C1 segment of cervical spinal cord (tissue), 14 donors: ENCODE measurements around the gene SH3BGRL.
"Not testable (repeated sequence)": the region's sequence is repeated elsewhere in the genome, so short reads cannot be mapped to it uniquely, and the experiment has no call there.

Source experiments
- DNase-seq, 14 donors: peaks; one replicate each; lab custom pipeline; 2025; lab: John Stamatoyannopoulos, UW

Gene SH3BGRL

DNA sequence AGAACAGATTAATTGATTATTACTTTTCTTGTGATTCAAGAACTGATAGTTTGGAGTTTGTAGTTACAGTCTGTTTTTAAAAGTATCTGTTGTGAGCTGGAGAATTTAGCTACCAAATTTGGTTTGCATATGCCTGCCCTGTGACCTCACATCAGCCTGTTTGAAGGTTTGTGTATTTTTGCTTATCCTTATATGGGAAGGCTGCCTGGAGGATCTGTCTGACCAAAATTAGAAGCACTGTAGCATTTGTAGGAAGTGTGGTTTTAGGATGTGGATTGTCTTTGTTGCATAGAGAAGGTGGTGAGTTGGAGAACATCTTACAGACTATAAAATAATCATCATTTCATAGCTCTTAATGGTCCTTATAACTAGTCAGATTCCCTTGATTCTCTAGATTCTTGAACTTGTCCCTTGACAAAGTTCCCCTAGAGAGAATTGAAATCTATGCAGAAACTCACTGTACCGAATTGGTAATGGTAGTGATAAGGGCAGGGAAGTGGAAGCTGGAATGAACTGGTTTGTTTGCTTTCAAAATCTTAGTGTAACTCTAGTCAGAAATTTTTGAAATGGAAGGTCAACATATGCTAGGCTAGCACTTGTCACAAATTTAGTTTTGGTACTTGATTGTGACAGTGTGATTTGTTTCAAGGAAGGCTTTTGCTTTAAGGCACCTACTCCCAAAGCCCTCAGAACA is 57.3 kb downstream of the SH3BGRL start:
- no peak for DNase-seq

DNA sequence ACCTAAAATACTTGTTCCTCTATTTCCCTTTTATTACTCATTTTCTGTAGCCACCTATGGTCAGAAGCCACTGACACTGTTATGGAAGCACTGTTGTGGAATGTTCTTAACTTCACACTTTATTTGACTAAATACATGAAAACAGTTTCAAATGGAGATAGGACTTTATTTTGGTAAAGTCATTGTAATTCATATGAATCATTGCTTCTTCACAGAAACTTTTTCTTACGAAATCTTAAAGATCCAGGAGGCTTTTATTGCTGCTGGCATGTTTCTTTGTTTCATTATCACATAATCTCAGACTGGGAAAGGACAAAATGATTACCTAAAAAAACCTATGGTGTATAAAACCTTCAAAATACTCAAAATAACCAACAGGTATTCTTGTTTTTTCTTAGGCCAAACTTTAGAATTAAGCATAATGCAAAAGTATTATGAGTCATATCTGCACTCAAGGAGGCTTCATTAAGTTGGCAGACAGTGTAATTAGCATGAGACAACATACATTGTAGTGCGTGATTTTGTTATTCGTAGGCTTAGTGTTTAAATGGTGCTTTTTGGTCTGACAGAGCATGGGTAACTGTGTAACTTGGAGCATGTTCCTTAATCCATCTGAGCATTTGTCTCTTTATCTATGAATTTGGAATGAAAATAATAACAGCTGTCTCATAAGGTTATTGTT is 58.0 kb downstream of the SH3BGRL start:
- no peak for DNase-seq

DNA sequence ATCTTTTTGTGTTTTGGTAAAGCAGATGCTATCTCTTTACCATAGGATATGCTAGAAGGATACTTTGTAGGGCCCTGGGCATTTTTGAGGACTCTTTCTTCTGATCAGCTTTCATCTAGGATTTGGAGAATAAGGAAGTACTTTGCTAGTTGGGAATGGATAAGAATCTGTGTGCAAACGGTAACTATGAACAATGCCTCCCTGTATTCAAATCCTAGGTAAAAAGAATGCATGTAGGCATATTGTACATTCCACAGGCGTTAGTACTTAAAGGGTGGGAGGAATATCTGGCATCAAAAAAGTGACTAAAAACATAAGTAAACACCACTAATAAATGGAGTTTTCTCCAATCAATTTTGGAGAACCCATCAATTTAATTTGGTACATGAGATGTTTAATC is 59.7 kb downstream of the SH3BGRL start:
- DNase-seq: no peak

DNA sequence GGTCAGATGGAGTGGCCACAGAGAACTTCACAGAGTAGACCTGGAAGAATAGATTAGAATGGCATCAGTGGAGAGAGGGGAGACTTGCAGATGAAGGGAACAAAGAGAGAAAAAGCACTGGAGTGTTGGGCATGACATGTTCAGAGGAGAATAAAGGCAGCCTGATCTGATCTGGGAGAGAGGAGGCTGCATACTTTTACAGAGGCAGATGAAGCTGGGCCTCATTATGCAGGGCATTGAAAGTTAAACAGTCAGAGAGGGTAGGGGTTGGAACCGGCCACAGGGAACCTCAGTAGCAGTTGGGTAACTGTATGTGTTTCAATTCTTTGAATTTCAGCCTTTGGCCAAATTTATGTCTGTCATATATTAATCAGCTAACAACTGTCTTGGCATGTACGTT is 61.2 kb downstream of the SH3BGRL start:
- DNase-seq: no peak

DNA sequence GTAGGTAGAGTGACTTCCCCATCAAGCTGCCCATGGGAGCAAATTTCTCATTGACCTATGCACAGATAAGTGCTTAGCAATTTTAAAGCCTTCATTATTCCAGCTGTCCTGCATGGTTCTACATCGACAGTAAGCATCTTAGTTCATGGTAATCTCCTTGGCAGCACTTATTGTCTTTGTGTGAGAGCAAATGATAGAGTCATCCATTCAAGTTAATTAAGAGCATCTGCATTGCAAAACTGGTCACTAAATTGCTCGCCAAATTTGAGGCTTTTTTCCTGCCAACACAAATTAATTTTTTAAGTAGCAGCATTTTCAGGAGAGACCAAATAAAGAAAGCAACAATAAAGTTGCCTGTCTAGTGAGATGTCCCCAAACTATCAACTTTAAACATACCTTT is 76.7 kb downstream of the SH3BGRL start:
- no peak for DNase-seq

DNA sequence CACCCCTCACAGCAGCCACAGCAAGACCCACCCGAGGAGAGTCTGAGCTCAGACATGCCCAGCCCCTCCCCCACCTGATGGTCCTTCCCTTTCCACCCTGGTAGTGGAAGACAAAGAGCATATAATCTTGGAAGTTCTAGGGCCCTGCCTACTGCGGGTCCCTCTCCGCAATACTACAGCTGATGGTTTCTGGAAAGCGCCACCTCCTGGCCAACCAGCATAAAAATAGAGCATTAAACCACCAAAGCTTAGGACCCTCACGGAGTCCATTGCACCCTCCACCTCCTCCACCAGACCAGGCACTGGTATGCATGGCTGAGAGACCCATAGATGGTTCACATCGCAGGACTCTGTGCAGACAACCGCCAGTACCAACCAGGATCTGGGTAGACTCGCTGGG is 78.2 kb downstream of the SH3BGRL start:
- DNase-seq: no peak

DNA sequence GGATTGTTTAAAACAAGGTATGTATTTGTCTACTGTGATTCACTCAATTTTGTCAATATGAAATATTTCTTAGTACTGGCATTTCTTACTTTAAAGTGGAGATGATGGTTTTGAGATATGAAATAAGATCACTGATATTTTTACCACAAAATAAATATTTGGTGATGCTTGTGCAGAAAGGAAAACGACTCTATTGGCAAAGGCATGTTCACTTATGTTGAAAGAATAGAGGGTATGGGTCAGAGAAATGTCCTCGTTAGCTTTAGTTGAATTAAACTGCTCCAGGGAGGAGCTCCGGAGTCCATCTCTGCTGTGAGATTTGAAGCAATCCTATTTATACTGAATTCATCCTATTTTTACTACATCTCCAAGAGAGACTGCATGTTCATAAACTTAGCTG is 84.2 kb downstream of the SH3BGRL start:
- DNase-seq: no peak

DNA sequence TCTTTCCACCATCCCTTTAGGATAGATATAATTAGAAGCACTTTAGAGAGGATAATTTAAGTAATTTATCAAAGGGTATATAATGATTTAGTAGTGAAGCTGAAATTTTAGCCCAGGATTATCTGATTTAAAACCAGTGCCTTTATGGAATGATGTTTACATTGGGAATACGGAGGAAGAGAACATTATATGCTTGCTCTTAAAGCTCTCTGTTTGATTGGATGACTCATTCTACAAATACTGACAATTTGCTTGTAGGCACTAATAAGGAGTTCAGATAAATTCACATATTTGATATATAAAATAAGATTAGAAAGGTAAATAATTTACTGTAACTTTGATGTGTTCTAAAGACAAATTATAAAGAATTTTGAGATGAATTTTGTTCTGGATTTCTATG is 84.7 kb downstream of the SH3BGRL start:
- DNase-seq: no peak

DNA sequence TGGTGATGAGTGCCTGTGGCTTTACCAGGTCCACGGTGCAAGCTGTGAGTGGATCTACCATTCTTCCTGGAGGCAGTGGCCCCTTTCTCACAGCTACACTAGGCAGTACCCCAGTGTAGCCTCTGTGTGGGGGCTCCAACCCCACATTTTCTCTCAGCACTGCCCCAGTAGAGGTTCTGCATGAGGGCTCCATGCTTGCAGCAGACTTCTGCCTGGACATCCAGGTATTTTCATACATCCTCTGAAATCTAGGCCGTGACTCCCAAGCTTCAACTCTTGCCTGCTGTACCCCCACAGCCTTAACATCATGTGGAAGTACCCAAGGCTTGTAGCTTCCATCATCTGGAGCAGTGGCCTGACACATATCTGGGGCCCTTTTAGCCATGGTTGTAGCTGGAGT is 90.1 kb downstream of the SH3BGRL start:
- no peak for DNase-seq

DNA sequence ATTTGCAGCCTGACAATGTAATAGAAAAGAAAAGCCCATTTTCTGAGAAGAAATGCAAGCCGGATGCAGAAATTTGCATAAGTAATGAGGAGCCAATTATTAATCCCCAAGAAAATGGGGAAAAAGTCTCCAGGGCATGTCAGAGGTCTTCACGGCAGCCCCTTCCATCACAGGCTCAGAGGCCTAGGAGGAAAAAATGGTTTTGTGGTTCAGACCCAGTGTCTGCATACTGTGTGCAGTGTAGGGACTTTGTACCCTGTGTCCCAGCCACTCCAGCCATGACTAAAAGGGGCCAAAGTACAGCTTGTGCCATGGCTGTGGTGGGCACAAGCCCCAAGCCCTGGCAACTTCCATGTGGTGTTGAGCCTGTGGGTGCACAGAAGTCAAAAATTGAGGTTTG is 92.2 kb downstream of the SH3BGRL start:
- DNase-seq: no peak

DNA sequence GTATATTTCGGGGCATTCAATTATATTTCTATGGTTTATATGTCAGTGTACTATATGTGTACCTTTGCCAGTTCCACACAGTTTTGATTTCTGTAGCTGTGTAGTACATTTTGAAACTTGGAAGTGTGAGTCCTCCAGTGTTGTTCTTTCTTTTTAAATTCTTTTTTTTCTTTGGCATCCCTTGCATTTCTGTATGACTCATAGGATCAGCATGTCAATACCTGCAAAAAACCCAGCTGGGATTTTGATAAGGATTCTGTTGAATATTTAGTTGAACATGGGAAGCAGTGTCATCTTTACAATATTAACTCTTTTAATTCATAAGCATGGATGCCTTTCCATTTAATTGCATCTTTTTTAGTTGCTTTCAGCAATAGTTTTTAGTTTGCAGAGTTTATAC is 100.0 kb downstream of the SH3BGRL start:
- DNase-seq: no peak

DNA sequence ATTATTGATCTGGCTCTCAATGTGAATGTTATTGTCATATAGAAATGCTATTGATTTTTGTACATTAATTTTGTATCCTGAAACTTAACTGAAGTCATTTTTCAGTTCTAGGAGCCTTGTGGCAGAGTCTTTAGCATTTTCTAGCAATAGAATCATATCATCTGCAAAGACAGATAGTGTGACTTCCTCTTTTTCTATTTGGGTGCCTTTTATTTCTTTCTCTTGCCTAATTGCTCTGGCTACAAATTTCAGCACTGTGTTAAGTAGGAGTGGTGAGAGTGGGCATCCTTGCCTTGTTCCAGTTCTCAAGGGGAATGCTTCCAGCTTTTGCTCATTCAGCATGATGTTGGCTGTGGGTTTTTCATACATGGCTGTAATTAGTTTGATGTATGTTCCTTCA is 102.7 kb downstream of the SH3BGRL start:
- DNase-seq: no peak

DNA sequence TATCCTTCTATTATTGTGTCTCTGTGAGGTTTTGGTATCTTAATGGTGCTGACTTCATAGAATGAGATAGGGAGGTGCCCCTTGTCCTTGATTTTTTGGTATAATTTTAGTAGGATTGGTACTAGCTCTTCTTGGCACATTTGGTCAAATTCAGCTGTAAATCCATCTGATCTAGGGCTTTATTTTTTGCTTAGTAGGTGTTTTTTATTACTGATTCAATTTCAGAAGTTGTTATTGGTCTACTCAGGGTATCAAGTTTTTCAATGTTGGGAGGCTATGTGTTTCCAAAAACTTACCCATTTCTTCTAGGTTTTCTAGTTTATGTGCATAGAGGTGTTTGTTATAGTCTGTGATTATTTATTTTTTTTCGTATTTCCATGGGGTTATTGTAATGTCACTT is 103.3 kb downstream of the SH3BGRL start:
- DNase-seq: no peak

DNA sequence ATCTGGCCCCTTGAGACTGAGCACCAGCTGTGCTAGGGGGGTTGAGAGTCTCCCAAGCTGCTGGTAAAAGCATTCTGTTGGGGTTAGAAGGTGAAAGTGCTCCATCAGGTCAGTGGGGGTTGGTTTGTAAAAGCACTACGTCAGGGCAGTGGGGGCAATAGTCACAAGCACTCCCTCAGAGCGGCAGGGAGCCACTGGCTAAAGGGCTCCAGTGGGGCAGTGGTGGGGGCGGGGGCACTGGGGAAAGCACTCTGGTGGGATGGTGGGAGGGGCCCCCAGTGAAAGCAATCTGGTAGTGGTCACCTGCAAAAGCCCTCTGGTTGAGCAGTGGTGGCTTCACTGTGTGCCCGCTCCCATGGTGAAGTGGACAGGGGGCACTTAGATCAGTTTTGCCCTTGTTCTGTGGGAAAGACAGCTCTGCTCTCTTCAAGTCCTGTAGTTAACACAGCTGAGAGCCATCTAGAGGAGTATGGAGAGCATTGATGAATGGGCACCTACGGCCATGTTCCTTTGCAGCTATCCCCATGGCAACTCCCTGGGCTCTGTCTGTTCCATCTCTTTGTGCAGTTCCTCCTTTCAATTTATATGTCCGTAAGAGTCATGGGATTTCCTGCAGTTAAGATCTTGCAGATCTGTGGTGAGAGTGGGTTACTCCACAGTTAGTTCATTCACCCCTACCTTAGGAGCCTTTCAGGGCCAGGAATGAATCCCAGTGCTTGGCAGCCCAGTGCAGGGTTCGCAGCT is 106.4 kb downstream of the SH3BGRL start:
- no peak for DNase-seq

DNA sequence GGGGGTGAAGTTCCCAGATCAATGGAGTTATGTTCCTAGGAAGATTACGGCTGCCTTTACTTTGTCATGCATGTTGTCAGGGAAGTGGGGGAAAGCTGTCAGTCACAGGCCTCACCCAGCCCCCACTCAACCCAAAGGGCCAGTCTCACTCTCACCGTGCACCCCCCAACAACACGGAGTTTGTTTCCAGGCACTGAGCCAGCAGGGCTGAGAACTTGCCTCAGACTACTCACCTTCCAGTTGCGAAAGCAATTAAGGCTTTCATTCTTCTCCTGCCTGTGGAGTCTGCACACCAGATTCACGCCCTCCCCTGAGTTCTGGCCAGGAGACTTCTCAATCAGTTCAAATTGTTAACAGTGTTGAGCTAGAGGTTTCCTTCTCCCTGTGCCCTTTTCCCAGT is 114.3 kb downstream of the SH3BGRL start:
- DNase-seq: no peak

DNA sequence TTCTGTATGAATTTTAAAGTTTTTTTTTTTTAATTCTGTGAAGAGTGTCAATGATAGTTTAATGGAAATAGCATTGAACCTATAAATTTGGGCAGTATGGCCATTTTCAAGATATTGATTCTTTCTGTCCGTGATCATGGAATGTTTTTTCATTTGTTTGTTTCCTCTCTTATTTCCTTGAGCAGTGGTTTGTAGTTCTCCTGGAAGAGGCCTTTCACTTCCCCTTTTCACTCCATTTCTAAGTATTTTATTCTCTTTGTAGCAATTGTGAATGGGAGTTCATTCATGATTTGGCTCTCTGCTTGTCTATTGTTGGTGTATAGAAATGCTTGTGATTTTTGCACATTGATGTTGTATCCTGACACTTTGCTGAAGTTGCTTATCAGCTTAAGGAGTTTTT is 129.8 kb downstream of the SH3BGRL start:
- not testable (repeated sequence) for DNase-seq

DNA sequence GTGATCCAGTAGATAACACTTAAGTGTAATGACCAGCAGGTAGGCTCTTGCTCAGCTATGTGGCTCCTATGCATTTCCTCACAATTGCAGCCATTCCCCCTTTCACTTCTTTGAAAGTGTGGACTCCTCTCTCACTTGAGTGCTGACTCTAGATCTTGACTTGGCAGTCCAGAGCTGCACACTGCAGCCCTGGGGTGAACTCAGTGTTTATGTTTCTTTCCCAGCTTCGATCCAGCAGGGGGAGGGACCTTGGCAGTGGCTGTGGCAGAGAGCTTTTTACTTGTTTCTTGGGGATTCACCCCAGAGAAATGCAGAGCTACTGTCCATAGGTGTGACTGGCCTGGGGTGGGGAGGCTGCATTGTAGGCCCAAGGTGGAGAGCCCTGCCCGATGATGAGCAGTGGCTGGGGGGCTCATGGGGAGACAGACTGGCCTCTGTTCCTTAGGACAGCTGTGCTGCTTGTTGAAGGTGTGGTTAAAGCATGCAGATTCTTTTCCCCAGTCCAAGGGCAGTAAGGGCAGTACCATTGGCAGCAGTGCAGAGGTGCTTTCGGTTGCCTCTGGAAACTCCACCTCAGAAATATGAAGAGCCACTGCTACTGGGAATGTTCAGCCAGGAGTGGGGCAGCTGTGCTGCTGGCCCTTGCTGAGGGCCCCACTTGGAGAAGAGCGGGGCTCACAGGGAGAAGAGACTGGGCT is 134.7 kb downstream of the SH3BGRL start:
- DNase-seq: no peak

DNA sequence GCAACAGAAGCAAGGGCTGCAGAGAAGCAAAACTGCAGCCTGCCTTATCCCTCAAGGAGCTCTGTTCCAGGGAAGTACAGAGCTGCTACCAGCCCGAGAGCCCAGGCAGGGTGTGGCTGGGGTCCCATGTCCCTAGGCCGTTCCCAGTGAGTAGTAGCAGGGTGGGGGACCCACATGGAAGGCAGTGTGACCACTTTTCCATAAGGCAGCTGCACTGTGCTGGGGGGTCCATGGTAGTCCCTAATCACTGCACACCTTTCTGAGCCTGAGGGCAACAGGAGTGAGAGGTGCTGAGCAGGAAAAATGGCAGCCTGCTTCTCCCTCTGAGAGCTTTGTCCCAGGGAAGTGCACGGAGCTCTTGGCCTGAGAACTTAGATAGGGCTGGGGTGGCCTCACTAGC is 135.9 kb downstream of the SH3BGRL start:
- no peak for DNase-seq

DNA sequence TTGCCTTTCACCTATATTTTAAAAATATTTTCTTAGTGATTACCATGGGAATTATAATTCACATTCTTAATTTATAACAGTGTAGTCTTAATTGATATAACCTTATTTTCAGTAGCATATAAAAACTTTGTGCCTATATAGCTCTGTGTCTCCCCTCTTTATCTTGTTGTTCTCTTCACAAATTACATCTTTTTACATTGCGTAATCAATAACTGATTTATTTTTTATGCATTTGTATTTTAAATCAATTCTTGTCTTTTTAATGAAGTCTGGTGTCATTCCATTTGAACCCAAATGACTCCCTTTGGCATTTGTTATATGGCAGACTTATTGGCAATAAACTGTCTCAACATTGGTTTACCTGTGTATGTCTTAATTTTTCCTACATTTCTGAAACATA is 137.0 kb downstream of the SH3BGRL start:
- no peak for DNase-seq

DNA sequence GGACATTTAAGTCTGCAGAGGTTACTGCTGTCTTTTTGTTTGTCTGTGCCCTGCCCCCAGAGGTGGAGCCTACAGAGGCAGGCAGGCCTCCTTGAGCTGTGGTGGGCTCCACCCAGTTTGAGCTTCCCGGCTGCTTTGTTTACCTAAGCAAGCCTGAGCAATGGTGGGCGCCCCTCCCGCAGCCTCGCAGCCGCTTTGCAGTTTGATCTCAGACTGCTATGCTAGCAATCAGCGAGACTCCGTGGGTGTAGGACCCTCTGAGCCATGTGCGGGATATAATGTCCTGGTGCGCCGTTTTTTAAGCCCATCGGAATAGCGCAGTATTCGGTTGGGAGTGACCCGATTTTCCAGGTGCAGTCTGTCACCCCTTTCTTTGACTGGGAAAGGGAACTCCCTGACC is 143.4 kb downstream of the SH3BGRL start:
- DNase-seq: not testable (repeated sequence)
